Measurements from ENCODE around the gene TPCN1. TPM values are rescaled to one million over a fixed set of nuclear protein-coding genes. Genes with fewer than 3 reads are reported as not detected.

Gene TPCN1
- total and polyA plus RNA-seq, 2 experiments from 2014 or later: 14.4 to 16.2 TPM

GRCh38 chr12:113227686-113228391 is 6.6 kb downstream of the TPCN1 start (continued):
- no peak for TF ChIP-seq CREB1 (CRISPR knock-in tag; IDR thresholded peaks at IDR 0.05; ENCODE audit: low read depth)
- TF ChIP-seq REST (IDR thresholded peaks at IDR 0.05; ENCODE audit: unreplicated experiment): no peak
- TF ChIP-seq STAT1 (IDR thresholded peaks at IDR 0.05; ENCODE audit: unreplicated experiment): no peak
- no peak for TF ChIP-seq JUNB (IDR thresholded peaks at IDR 0.05; ENCODE audit: unreplicated experiment)
- TF ChIP-seq ETS1 (IDR thresholded peaks at IDR 0.05): no peak
- no peak for TF ChIP-seq NANOG (IDR thresholded peaks at IDR 0.05; ENCODE audit: borderline replicate concordance)

- H3K27ac Mint-ChIP-seq: no peak overlapping the region
- no peak for TF ChIP-seq CREB1 (CRISPR knock-in tag; IDR thresholded peaks at IDR 0.05; ENCODE audit: low read depth)
- no peak for TF ChIP-seq NANOG (IDR thresholded peaks at IDR 0.05; ENCODE audit: borderline replicate concordance)
- no peak for TF ChIP-seq ETS1 (IDR thresholded peaks at IDR 0.05)
- TF ChIP-seq ZNF114 (CRISPR knock-in tag; IDR thresholded peaks at IDR 0.05): no peak
- TF ChIP-seq EZH2 (IDR thresholded peaks at IDR 0.05; ENCODE audit: low read depth, unreplicated experiment): no peak
- no peak for TF ChIP-seq ZNF331 (CRISPR knock-in tag; IDR thresholded peaks at IDR 0.05; ENCODE audit: low read depth)
- no peak for TF ChIP-seq CTCF (conservative IDR thresholded peaks at IDR 0.05; ENCODE audit: low read depth in 2 of 2)
- TF ChIP-seq JUNB (IDR thresholded peaks at IDR 0.05; ENCODE audit: unreplicated experiment): no peak
- TF ChIP-seq STAT1 (IDR thresholded peaks at IDR 0.05; ENCODE audit: unreplicated experiment): no peak
- no peak for TF ChIP-seq EZH2phosphoT487 (IDR thresholded peaks at IDR 0.05; ENCODE audit: unreplicated experiment)
- TF ChIP-seq REST (IDR thresholded peaks at IDR 0.05; ENCODE audit: unreplicated experiment): no peak
These were observed 7.2 kb downstream of the TPCN1 start for GRCh38 chr12:113228394-113229028.

More at GRCh38 chr12:113228394-113229028, 7.2 kb downstream of the TPCN1 start:
- Mint-ChIP-seq H3K9me3 (no peaks in the 10 kb centered on the region; the same call in 2 of the 3 replicates), H3K4me3 (no peak overlapping the region), H3K27me3 (ENCODE audit: insufficient read depth, low read depth, poor library complexity) (peaks cover 6% of the 10 kb centered on the region), H3K4me1 (peaks cover 27% of the 10 kb centered on the region), H3K36me3 (ENCODE audit: low read depth) (peaks cover 41% of the 10 kb centered on the region)
- H3K79me2 ChIP-seq (replicated peaks; ENCODE audit: insufficient read depth): no peaks in the 10 kb centered on the region
- H3K4me2 ChIP-seq: no peak overlapping the region
- no peaks in the 10 kb centered on the region for H4K20me1 ChIP-seq (replicated peaks; ENCODE audit: insufficient read depth)
- H3F3A ChIP-seq (replicated peaks; ENCODE audit: low read depth): no peaks in the 10 kb centered on the region
- DNase-seq (ENCODE audit: low spot score): no peak
- H3K4me1 ChIP-seq (ENCODE audit: insufficient read depth): peaks cover 8% of the 10 kb centered on the region
- H3K4me3 ChIP-seq: no peak overlapping the region
- no peak overlapping the region for H2AFZ ChIP-seq
- no peaks in the 10 kb centered on the region for H3K27me3 ChIP-seq (ENCODE audit: insufficient read depth)
- peaks cover 9% of the 10 kb centered on the region; the same call in 1 of the 2 replicates for H3K36me3 ChIP-seq (ENCODE audit: insufficient read depth)
- no peak for ATAC-seq
- H3K27ac ChIP-seq (ENCODE audit: low read depth): no peak overlapping the region
- H3K9me2 ChIP-seq (ENCODE audit: insufficient read depth): no peaks in the 10 kb centered on the region
